HepG2 (cell line): ENCODE measurements around the gene LMNA. TPM values are rescaled to one million over a fixed set of nuclear protein-coding genes. Genes with fewer than 3 reads are reported as not detected.

Source experiments
- ATAC-seq: fragments of 200-7000 bp; cut with Tn5 transposase; 3 replicates; pipeline ENCODE4 v1.9.1; 2020; ENCODE audit warnings: mild to moderate bottlenecking, moderate library complexity
- BruUV-seq: library from RNA; stranded (reverse); fragments of 400-500 nt; replicated peaks from 2 replicates; lab custom pipeline; 2021; lab: Mats Ljungman, UMichigan
- CTCF ChIA-PET: fragments of 300-600 bp; formaldehyde crosslinking; extraction: SDS; loops from one replicate; lab custom pipeline; 2021; ENCODE audit warnings: low total read pairs, inconsistent platforms, low intra/inter-chr PET ratio; lab: Yijun Ruan, JAX
- POLR2A ChIA-PET: fragments of 350-600 bp; sonication (Branson Sonifier 250); formaldehyde crosslinking; loops from one replicate; lab custom pipeline; 2020; ENCODE audit warnings: antibody characterized with exemption, inconsistent platforms; lab: Yijun Ruan, JAX
- DNase-seq: peaks from one replicate; pipeline ENCODE4 v3.0.0-alpha.2; 2015; ENCODE audit warnings: low spot score
- FAIRE-seq: peaks from 3 replicates; lab custom pipeline; 2011; peaks lifted over from hg19 to GRCh38; lab: Jason Lieb, UNC
- H2AFZ ChIP-seq: one replicate; pipeline ENCODE4 v1.6.1; 2011; ENCODE audit warnings: low read length, inconsistent platforms
- H3K27ac ChIP-seq: fragments of 300-600 bp; 3 replicates; pipeline ENCODE4 v1.8.0; 2011; ENCODE audit warnings: mixed run types, mild to moderate bottlenecking, mixed read lengths, low read length, inconsistent platforms; ENCODE audit not compliant: insufficient read depth; ENCODE audit errors: extremely low read length
- H3K27me3 ChIP-seq, 2 experiments: fragments of 200-600 bp in 1 of 2; 2 replicates in 1 of 2; 3 replicates in 1 of 2; pipeline versions ENCODE4 v1.6.0 to v1.8.0; 2011; ENCODE audit warnings: low read length in 2 of 2, mild to moderate bottlenecking in 2 of 2, moderate library complexity in 2 of 2, inconsistent platforms in 1 of 2; ENCODE audit not compliant: insufficient read depth in 2 of 2, control insufficient read depth in 1 of 2
- H3K36me3 ChIP-seq, 2 experiments: fragments of 200-600 bp in 1 of 2; replicated peaks in 1 of 2; 2 replicates in 1 of 2; 3 replicates in 1 of 2; pipeline versions ENCODE4 v1.5.1 to v1.8.0; 2011; ENCODE audit warnings: low read length in 2 of 2, inconsistent platforms in 1 of 2; ENCODE audit not compliant: insufficient read depth in 2 of 2, control insufficient read depth in 1 of 2
- H3K4me1 ChIP-seq: 2 replicates; pipeline ENCODE4 v1.5.1; 2012; ENCODE audit warnings: low read length, inconsistent platforms; ENCODE audit not compliant: insufficient read depth
- H3K4me2 ChIP-seq: 2 replicates; pipeline ENCODE4 v1.6.0; 2011; ENCODE audit warnings: low read depth, low read length, inconsistent platforms
- H3K4me3 ChIP-seq, 3 experiments: fragments of 200-600 bp in 1 of 3; sonication (generic), shearing (Covaris generic) in 1 of 3; replicated peaks in 1 of 3; 2 replicates each; pipeline ENCODE4 v1.5.1; 2011 to 2016; ENCODE audit warnings: low read length in 3 of 3, inconsistent platforms in 2 of 3, low read depth in 2 of 3, mild to moderate bottlenecking in 2 of 3, control low read depth in 1 of 3, mixed read lengths in 1 of 3; ENCODE audit not compliant: insufficient read depth in 1 of 3
- H3K79me2 ChIP-seq: one replicate; pipeline ENCODE4 v1.6.1; 2011; ENCODE audit warnings: low read length, inconsistent platforms; ENCODE audit not compliant: insufficient read depth
- H3K9ac ChIP-seq: 2 replicates; pipeline ENCODE4 v1.6.0; 2011; ENCODE audit warnings: mild to moderate bottlenecking, low read depth, low read length, inconsistent platforms; ENCODE audit not compliant: insufficient read depth
- H3K9me3 ChIP-seq: 2 replicates; pipeline ENCODE4 v1.5.1; 2012; ENCODE audit warnings: mild to moderate bottlenecking, low read length
- H4K20me1 ChIP-seq: 2 replicates; pipeline ENCODE4 v1.6.0; 2011; ENCODE audit warnings: inconsistent platforms, mild to moderate bottlenecking, low read length, moderate library complexity; ENCODE audit not compliant: insufficient read depth
- EP300 ChIP-seq, 3 experiments: sonication (generic) in 1 of 3; formaldehyde crosslinking in 1 of 3; IDR thresholded peaks; 2 replicates each; pipeline versions ENCODE4 v1.5.1 to v1.6.1; 2011 to 2020; ENCODE audit warnings: low read depth in 2 of 3, low read length in 2 of 3, borderline replicate concordance in 1 of 3, improper control_type of control experiment in 1 of 3, mild to moderate bottlenecking in 1 of 3, missing genetic modification reagents in 1 of 3, moderate library complexity in 1 of 3
- MIER3 ChIP-seq: IDR thresholded peaks from 2 replicates; pipeline ENCODE4 v1.6.1; 2016; ENCODE audit warnings: missing compliant biosample characterization, borderline replicate concordance
- MLX ChIP-seq: IDR thresholded peaks from 2 replicates; pipeline ENCODE4 v1.6.1; 2016
- NCOA5 ChIP-seq: sonication (generic); formaldehyde crosslinking; IDR thresholded peaks from 2 replicates; pipeline ENCODE4 v1.4.0; 2020; ENCODE audit warnings: missing genetic modification reagents
- SIX4 ChIP-seq: sonication (generic); formaldehyde crosslinking; IDR thresholded peaks from 2 replicates; pipeline ENCODE4 v1.4.0; 2020; ENCODE audit warnings: missing genetic modification reagents
- SUZ12 ChIP-seq: fragments of 150-350 bp; IDR thresholded peaks from 2 replicates; pipeline ENCODE4 v1.6.1; 2014; ENCODE audit warnings: low read depth, low read length
- ZBTB7A ChIP-seq: sonication (generic); formaldehyde crosslinking; IDR thresholded peaks from 2 replicates; pipeline ENCODE4 v1.8.0; 2022; ENCODE audit warnings: mild to moderate bottlenecking, missing genetic modification reagents
- ZBTB8A ChIP-seq: sonication (generic); formaldehyde crosslinking; IDR thresholded peaks from 2 replicates; pipeline ENCODE4 v1.4.0; 2020; ENCODE audit warnings: mild to moderate bottlenecking, low read depth, missing genetic modification reagents, borderline replicate concordance
- ZMYM3 ChIP-seq: sonication (generic); formaldehyde crosslinking; IDR thresholded peaks from 2 replicates; pipeline ENCODE4 v1.5.1; 2020; ENCODE audit warnings: mild to moderate bottlenecking, missing genetic modification reagents
- ZNF121 ChIP-seq: sonication (generic); formaldehyde crosslinking; IDR thresholded peaks from 2 replicates; pipeline ENCODE4 v1.5.0; 2020; ENCODE audit warnings: mild to moderate bottlenecking, missing genetic modification reagents
- ZNF343 ChIP-seq: sonication (generic); formaldehyde crosslinking; IDR thresholded peaks from 2 replicates; pipeline ENCODE4 v1.4.0; 2020; ENCODE audit warnings: mild to moderate bottlenecking, missing genetic modification reagents
- ZNF563 ChIP-seq: sonication (generic); formaldehyde crosslinking; IDR thresholded peaks from 2 replicates; pipeline ENCODE4 v1.8.0; 2022; ENCODE audit warnings: mild to moderate bottlenecking, moderate library complexity, missing genetic modification reagents
- ZNF687 ChIP-seq: sonication (generic); formaldehyde crosslinking; IDR thresholded peaks from 2 replicates; pipeline ENCODE4 v1.5.1; 2020; ENCODE audit warnings: mild to moderate bottlenecking, missing genetic modification reagents, moderate library complexity
- WGBS: methylation state at CpG from one replicate; pipeline ENCODE4 v1.1.6; 2017; ENCODE audit warnings: low lambda C conversion rate; 5-methylcytosine and 5-hydroxymethylcytosine counted together
- in situ Hi-C: cut with HindIII; loops from 2 replicates; pipeline ENCODE4 v1.10.0; 2017; ENCODE audit warnings: low pct_unique_long_range_greater_than_20kb; ENCODE audit not compliant: extremely low pct_ligation_motif_present
- intact Hi-C: fragments of 100-400 bp; cut with micrococcal nuclease; formaldehyde crosslinking; loops from one replicate; pipeline ENCODE4 v1.10.0; 2022; ENCODE audit not compliant: unreplicated experiment
- polyA plus RNA-seq, 8 experiments: library from polyadenylated mRNA; depleted of rRNA in 3 of 8; stranded (reverse) in 7 of 8; unstranded in 1 of 8; fragments of >200 nt; fragmentation: Illumina TruSeq in 4 of 8; extraction: Trizol in 4 of 8; gene quantifications; 2 replicates each; pipeline versions ENCODE4 v1.2.1 to v1.2.3, GENCODE V29; 2011 to 2016; ENCODE audit warnings: low read depth in 4 of 8, missing spikeins in 1 of 8, mixed read lengths in 1 of 8; ENCODE audit not compliant: insufficient read depth in 1 of 8
- total RNA-seq, 5 experiments: library from RNA; depleted of rRNA; stranded (reverse); fragments of >200 nt; fragmentation: Illumina TruSeq; extraction: Trizol; gene quantifications; 2 replicates each; pipeline ENCODE4 v1.2.3, GENCODE V29; 2016; ENCODE audit warnings: low read depth in 1 of 5
- TF ChIP-seq, protein P1 (sequence below): IDR thresholded peaks from 2 replicates; pipeline ENCODE4 v1.6.1; 2016; ENCODE audit warnings: low read depth, missing genetic modification reagents, missing compliant biosample characterization

LMNA gene
- total and polyA plus RNA-seq, 2 of the 13 experiments (the other 11 are each of a cell fraction or from before 2014, with no cell fraction given) = 107 to 225 TPM

DNA sequence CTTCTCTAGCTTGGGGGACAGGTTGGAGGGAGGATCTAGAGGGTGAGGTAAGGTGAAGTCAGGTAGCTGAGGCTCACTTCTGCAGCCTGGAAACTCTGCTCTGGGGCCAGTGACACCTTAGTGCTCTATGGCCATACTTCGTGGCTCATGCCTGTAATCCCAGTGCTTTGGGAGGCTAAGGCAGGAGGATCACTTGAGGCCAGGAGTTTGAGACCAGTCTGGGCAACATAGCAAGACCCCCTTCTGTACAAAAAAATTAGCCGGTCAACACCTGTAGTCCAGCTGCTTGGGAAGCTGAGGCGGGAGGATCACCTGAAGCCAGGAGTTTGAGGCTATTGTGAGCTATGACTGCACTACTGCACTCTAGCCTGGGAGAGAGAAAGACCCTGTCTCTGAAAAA lies 5.8 kb downstream of the LMNA start:
- BruUV-seq = no TSS peak
- POLR2A ChIA-PET = interaction anchor here (2.1 to 4.8 kb wide), 3 partner anchors 8 to 21 kb away, joined by 14 to 108 read pairs (median 56); no protein-coding TSS in a partner anchor
- TF ChIP-seq SIX4 (CRISPR knock-in tag) = no peak
- TF ChIP-seq ZNF343 = no peak
- TF ChIP-seq, protein P1, sequence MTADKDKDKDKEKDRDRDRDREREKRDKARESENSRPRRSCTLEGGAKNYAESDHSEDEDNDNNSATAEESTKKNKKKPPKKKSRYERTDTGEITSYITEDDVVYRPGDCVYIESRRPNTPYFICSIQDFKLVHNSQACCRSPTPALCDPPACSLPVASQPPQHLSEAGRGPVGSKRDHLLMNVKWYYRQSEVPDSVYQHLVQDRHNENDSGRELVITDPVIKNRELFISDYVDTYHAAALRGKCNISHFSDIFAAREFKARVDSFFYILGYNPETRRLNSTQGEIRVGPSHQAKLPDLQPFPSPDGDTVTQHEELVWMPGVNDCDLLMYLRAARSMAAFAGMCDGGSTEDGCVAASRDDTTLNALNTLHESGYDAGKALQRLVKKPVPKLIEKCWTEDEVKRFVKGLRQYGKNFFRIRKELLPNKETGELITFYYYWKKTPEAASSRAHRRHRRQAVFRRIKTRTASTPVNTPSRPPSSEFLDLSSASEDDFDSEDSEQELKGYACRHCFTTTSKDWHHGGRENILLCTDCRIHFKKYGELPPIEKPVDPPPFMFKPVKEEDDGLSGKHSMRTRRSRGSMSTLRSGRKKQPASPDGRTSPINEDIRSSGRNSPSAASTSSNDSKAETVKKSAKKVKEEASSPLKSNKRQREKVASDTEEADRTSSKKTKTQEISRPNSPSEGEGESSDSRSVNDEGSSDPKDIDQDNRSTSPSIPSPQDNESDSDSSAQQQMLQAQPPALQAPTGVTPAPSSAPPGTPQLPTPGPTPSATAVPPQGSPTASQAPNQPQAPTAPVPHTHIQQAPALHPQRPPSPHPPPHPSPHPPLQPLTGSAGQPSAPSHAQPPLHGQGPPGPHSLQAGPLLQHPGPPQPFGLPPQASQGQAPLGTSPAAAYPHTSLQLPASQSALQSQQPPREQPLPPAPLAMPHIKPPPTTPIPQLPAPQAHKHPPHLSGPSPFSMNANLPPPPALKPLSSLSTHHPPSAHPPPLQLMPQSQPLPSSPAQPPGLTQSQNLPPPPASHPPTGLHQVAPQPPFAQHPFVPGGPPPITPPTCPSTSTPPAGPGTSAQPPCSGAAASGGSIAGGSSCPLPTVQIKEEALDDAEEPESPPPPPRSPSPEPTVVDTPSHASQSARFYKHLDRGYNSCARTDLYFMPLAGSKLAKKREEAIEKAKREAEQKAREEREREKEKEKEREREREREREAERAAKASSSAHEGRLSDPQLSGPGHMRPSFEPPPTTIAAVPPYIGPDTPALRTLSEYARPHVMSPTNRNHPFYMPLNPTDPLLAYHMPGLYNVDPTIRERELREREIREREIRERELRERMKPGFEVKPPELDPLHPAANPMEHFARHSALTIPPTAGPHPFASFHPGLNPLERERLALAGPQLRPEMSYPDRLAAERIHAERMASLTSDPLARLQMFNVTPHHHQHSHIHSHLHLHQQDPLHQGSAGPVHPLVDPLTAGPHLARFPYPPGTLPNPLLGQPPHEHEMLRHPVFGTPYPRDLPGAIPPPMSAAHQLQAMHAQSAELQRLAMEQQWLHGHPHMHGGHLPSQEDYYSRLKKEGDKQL (CRISPR knock-in tag) = no peak
- no peak for TF ChIP-seq ZNF563 (CRISPR knock-in tag)
- TF ChIP-seq SUZ12 = no peak
- no peak; the same call in 1 of the 2 replicates for TF ChIP-seq ZNF687 (CRISPR knock-in tag)
- TF ChIP-seq MLX (CRISPR knock-in tag) = no peak
- no peak for TF ChIP-seq ZBTB7A
- TF ChIP-seq ZBTB8A (CRISPR knock-in tag) = no peak
- TF ChIP-seq ZMYM3 (CRISPR knock-in tag) = peak; percentile 41; the same call in 1 of the 2 replicates
- peak; percentile 29; the same call in 1 of the 2 replicates for TF ChIP-seq ZNF121 (CRISPR knock-in tag)
- TF ChIP-seq MIER3 = no peak
- no peak for TF ChIP-seq NCOA5 (CRISPR knock-in tag)
- no peak for TF ChIP-seq EP300 (IDR thresholded peaks at IDR 0.05; ENCODE audit: low read depth in 2 of 2, low read length in 2 of 2)
- no peak for TF ChIP-seq EP300 (CRISPR knock-in tag; IDR thresholded peaks at IDR 0.05; ENCODE audit: borderline replicate concordance)

More for the DNA sequence above, 5.8 kb downstream of the LMNA start:
- DNase-seq (no peak), FAIRE-seq (no peak), ATAC-seq (no peak)
- H3K27me3 ChIP-seq = no peaks in the 10 kb centered on the region; a peak in 1 of 5 replicates
- WGBS = 100% methylated on average over 3 of the region's 3 CpGs
- H3K79me2 ChIP-seq = peaks cover 95% of the 10 kb centered on the region
- peaks cover 91% of the 10 kb centered on the region for H3K4me1 ChIP-seq
- peak overlapping the region; percentile 68 for H3K4me2 ChIP-seq
- no peaks in the 10 kb centered on the region for H3K9me3 ChIP-seq
- intact Hi-C loops = no loop called here
- H3K4me3 ChIP-seq = peak overlapping the region in 1 of 3 experiments; percentile 38; a peak in 2 of 6 replicates
- H3K9ac ChIP-seq = peak overlapping the region; percentile 48
- H4K20me1 ChIP-seq = peaks cover 4% of the 10 kb centered on the region; the same call in 1 of the 2 replicates
- peaks cover 1 to 11% of the 10 kb centered on the region in 2 experiments; a peak in 4 of 5 replicates for H3K36me3 ChIP-seq
- no peak overlapping the region for H2AFZ ChIP-seq
- H3K27ac ChIP-seq = peak overlapping the region; percentile 91
- CTCF ChIA-PET = no interaction called here
- in situ Hi-C loops = no loop called here
